Skeletal muscle tissue (tissue), 4 donors: ENCODE measurements around the gene SLC34A1. TPM values are rescaled to one million over a fixed set of nuclear protein-coding genes. Genes with fewer than 3 reads are reported as not detected.

Experiments used
- H3K27ac ChIP-seq: one replicate; pipeline ENCODE4 v1.7.0; 2013; ENCODE audit warnings: mild to moderate bottlenecking, low read depth, low read length, inconsistent platforms
- H3K27me3 ChIP-seq, 3 donors: one replicate each; pipeline ENCODE4 v1.7.0; 2013; ENCODE audit warnings: low read length in 3 of 3; ENCODE audit not compliant: control insufficient read depth in 3 of 3, insufficient read depth in 3 of 3
- H3K36me3 ChIP-seq, 3 donors: one replicate each; pipeline ENCODE4 v1.7.0; 2013; ENCODE audit warnings: low read length in 3 of 3; ENCODE audit not compliant: control insufficient read depth in 3 of 3, insufficient read depth in 3 of 3
- H3K4me1 ChIP-seq, 3 donors: one replicate each; pipeline ENCODE4 v1.7.0; 2013; ENCODE audit warnings: low read length in 3 of 3, mild to moderate bottlenecking in 3 of 3; ENCODE audit not compliant: control insufficient read depth in 3 of 3, insufficient read depth in 3 of 3
- H3K4me3 ChIP-seq, 3 donors: one replicate each; pipeline ENCODE4 v1.7.0; 2013; ENCODE audit warnings: low read length in 3 of 3
- H3K9ac ChIP-seq, 3 donors: one replicate each; pipeline ENCODE4 v1.7.0; 2013; ENCODE audit warnings: low read length in 3 of 3, mild to moderate bottlenecking in 3 of 3, moderate library complexity in 2 of 3, low read depth in 1 of 3
- H3K9me3 ChIP-seq, 3 donors: one replicate each; pipeline ENCODE4 v1.7.0; 2013; ENCODE audit warnings: low read length in 3 of 3; ENCODE audit not compliant: control insufficient read depth in 3 of 3
- total RNA-seq: library from RNA; depleted of rRNA; stranded (reverse); fragments of >200 nt; gene quantifications from one replicate; pipeline ENCODE4 v1.2.3, GENCODE V29; 2014
- donor health status: Osteomylitis.

The SLC34A1 gene
- total RNA-seq, 1 donor from 2014 or later = not detected

GRCh38 chr5:177437623-177438022 is 53.4 kb downstream of the SLC34A1 start:
- Histone ChIP-seq H3K27me3 (no peaks in the 10 kb centered on the region), H3K9me3 (no peaks in the 10 kb centered on the region), H3K4me3 (no peak overlapping the region), H3K27ac (no peak overlapping the region), H3K9ac (no peak overlapping the region), H3K4me1 (peaks cover 0 to 4% (median 2%) of the 10 kb centered on the region in 3 donors), H3K36me3 (peaks cover 39 to 65% (median 49%) of the 10 kb centered on the region in 3 donors)

GRCh38 chr5:177438468-177438867 is 54.2 kb downstream of the SLC34A1 start:
- no peak overlapping the region for H3K9ac ChIP-seq
- H3K4me1 ChIP-seq = no peaks in the 10 kb centered on the region
- H3K27ac ChIP-seq = no peak overlapping the region
- H3K27me3 ChIP-seq = no peaks in the 10 kb centered on the region
- H3K36me3 ChIP-seq = peaks cover 31 to 56% (median 40%) of the 10 kb centered on the region in 3 donors
- no peak overlapping the region for H3K4me3 ChIP-seq
- no peaks in the 10 kb centered on the region for H3K9me3 ChIP-seq

GRCh38 chr5:177439518-177440053 is 55.4 kb downstream of the SLC34A1 start:
- H3K9ac ChIP-seq = no peak overlapping the region
- H3K27ac ChIP-seq = no peak overlapping the region
- H3K4me1 ChIP-seq = no peaks in the 10 kb centered on the region
- no peak overlapping the region for H3K4me3 ChIP-seq
- peaks cover 21 to 46% (median 33%) of the 10 kb centered on the region in 3 donors for H3K36me3 ChIP-seq
- H3K27me3 ChIP-seq = no peaks in the 10 kb centered on the region
- no peaks in the 10 kb centered on the region for H3K9me3 ChIP-seq

- Histone ChIP-seq H3K9me3 (no peaks in the 10 kb centered on the region), H3K27me3 (no peaks in the 10 kb centered on the region), H3K4me3 (no peak overlapping the region), H3K27ac (no peak overlapping the region), H3K36me3 (peaks cover 14 to 38% (median 25%) of the 10 kb centered on the region in 3 donors), H3K4me1 (no peaks in the 10 kb centered on the region), H3K9ac (no peak overlapping the region)
Measured at GRCh38 chr5:177440211-177440989, 56.2 kb downstream of the SLC34A1 start.

- peaks cover 13 to 31% (median 23%) of the 10 kb centered on the region in 3 donors for H3K36me3 ChIP-seq
- peaks cover 3 to 4% (median 3%) of the 10 kb centered on the region in 3 donors for H3K4me1 ChIP-seq
- no peak overlapping the region for H3K27ac ChIP-seq
- H3K4me3 ChIP-seq = no peak overlapping the region
- H3K9me3 ChIP-seq = no peaks in the 10 kb centered on the region
- H3K9ac ChIP-seq = no peak overlapping the region
- H3K27me3 ChIP-seq = peaks cover 0 to 2% (median 0%) of the 10 kb centered on the region in 3 donors
Measured at GRCh38 chr5:177440990-177441780, 57.0 kb downstream of the SLC34A1 start.

GRCh38 chr5:177442066-177442826 is 58.0 kb downstream of the SLC34A1 start:
- H3K27ac ChIP-seq = no peak overlapping the region
- H3K4me3 ChIP-seq = no peak overlapping the region
- no peak overlapping the region for H3K9ac ChIP-seq
- H3K36me3 ChIP-seq = peaks cover 8 to 25% (median 16%) of the 10 kb centered on the region in 3 donors
- no peaks in the 10 kb centered on the region for H3K9me3 ChIP-seq
- peaks cover 7 to 8% (median 8%) of the 10 kb centered on the region in 3 donors for H3K4me1 ChIP-seq
- H3K27me3 ChIP-seq = peaks cover 0 to 4% (median 0%) of the 10 kb centered on the region in 3 donors

- H3K9me3 ChIP-seq = no peaks in the 10 kb centered on the region
- H3K4me3 ChIP-seq = no peak overlapping the region
- peaks cover 14 to 19% (median 16%) of the 10 kb centered on the region in 3 donors for H3K4me1 ChIP-seq
- H3K27me3 ChIP-seq = peaks cover 4 to 8% (median 6%) of the 10 kb centered on the region in 3 donors
- no peak overlapping the region for H3K9ac ChIP-seq
- peaks cover 8 to 15% (median 11%) of the 10 kb centered on the region in 3 donors for H3K36me3 ChIP-seq
- H3K27ac ChIP-seq = no peak overlapping the region
Measured at GRCh38 chr5:177443144-177443983, 59.1 kb downstream of the SLC34A1 start.

GRCh38 chr5:177444106-177445051 is 60.1 kb downstream of the SLC34A1 start:
- no peaks in the 10 kb centered on the region for H3K9me3 ChIP-seq
- peaks cover 14 to 23% (median 16%) of the 10 kb centered on the region in 3 donors for H3K4me1 ChIP-seq
- H3K36me3 ChIP-seq = peaks cover 8 to 11% (median 10%) of the 10 kb centered on the region in 3 donors
- no peak overlapping the region for H3K4me3 ChIP-seq
- peaks cover 4 to 12% (median 11%) of the 10 kb centered on the region in 3 donors for H3K27me3 ChIP-seq
- H3K27ac ChIP-seq = no peak overlapping the region
- H3K9ac ChIP-seq = no peak overlapping the region
